Astrocyte (in vitro differentiated cells and primary cell): ENCODE results near the gene FAM76B. TPM values are rescaled to one million over a fixed set of nuclear protein-coding genes. Genes with fewer than 3 reads are reported as not detected.

Experiments used
- DNase-seq: peaks from one replicate; pipeline ENCODE4 v3.0.0-alpha.2; 2010; ENCODE audit warnings: low read depth
- FAIRE-seq: peaks from 2 replicates; lab custom pipeline; 2011; peaks lifted over from hg19 to GRCh38; lab: Jason Lieb, UNC
- H2AFZ ChIP-seq: 2 replicates; pipeline ENCODE4 v1.6.0; 2012; ENCODE audit warnings: low read depth, low read length, inconsistent platforms
- H3K27ac ChIP-seq: 2 replicates; pipeline ENCODE4 v1.5.1; 2011; ENCODE audit warnings: low read depth, low read length, inconsistent platforms
- H3K27me3 ChIP-seq: 2 replicates; pipeline ENCODE4 v1.6.0; 2011; ENCODE audit warnings: low read length, inconsistent platforms; ENCODE audit not compliant: insufficient read depth
- H3K36me3 ChIP-seq: 2 replicates; pipeline ENCODE4 v1.5.1; 2011; ENCODE audit warnings: low read length, inconsistent platforms; ENCODE audit not compliant: insufficient read depth
- H3K4me1 ChIP-seq: 2 replicates; pipeline ENCODE4 v1.5.1; 2011; ENCODE audit warnings: low read length, inconsistent platforms; ENCODE audit not compliant: insufficient read depth
- H3K4me2 ChIP-seq: 2 replicates; pipeline ENCODE4 v1.6.0; 2012; ENCODE audit warnings: low read length, inconsistent platforms
- H3K4me3 ChIP-seq: 2 replicates; pipeline ENCODE4 v1.5.1; 2011; ENCODE audit warnings: low read depth, mild to moderate bottlenecking, low read length, inconsistent platforms; ENCODE audit not compliant: insufficient read depth
- H3K79me2 ChIP-seq: 2 replicates; pipeline ENCODE4 v1.6.0; 2012; ENCODE audit warnings: mild to moderate bottlenecking, low read length, inconsistent platforms; ENCODE audit not compliant: insufficient read depth
- H3K9ac ChIP-seq: 2 replicates; pipeline ENCODE4 v1.6.0; 2012; ENCODE audit warnings: mild to moderate bottlenecking, low read length, inconsistent platforms
- H3K9me3 ChIP-seq: 2 replicates; pipeline ENCODE4 v1.5.1; 2012; ENCODE audit warnings: low read depth, mild to moderate bottlenecking, low read length, inconsistent platforms; ENCODE audit not compliant: insufficient read depth
- H4K20me1 ChIP-seq: 2 replicates; pipeline ENCODE4 v1.6.0; 2012; ENCODE audit warnings: low read length, inconsistent platforms; ENCODE audit not compliant: insufficient read depth
- H3K27ac Mint-ChIP-seq: one replicate; pipeline ENCODE4 v1.8.0; 2021; ENCODE audit warnings: mild to moderate bottlenecking, mixed read lengths; ENCODE audit not compliant: unreplicated experiment
- H3K27me3 Mint-ChIP-seq: one replicate; pipeline ENCODE4 v1.8.0; 2021; ENCODE audit warnings: low read depth, mixed read lengths; ENCODE audit not compliant: unreplicated experiment
- H3K36me3 Mint-ChIP-seq: one replicate; pipeline ENCODE4 v1.8.0; 2021; ENCODE audit warnings: low read depth, mixed read lengths; ENCODE audit not compliant: unreplicated experiment
- H3K4me1 Mint-ChIP-seq: one replicate; pipeline ENCODE4 v1.8.0; 2021; ENCODE audit warnings: low read depth, mixed read lengths; ENCODE audit not compliant: unreplicated experiment
- H3K4me3 Mint-ChIP-seq: one replicate; pipeline ENCODE4 v1.8.0; 2021; ENCODE audit warnings: mild to moderate bottlenecking, moderate library complexity, mixed read lengths; ENCODE audit not compliant: unreplicated experiment
- H3K9me3 Mint-ChIP-seq: one replicate; pipeline ENCODE4 v1.8.0; 2021; ENCODE audit warnings: mild to moderate bottlenecking, mixed read lengths; ENCODE audit not compliant: unreplicated experiment
- EZH2 ChIP-seq: IDR thresholded peaks from 2 replicates; pipeline ENCODE4 v1.6.1; 2012; ENCODE audit warnings: mild to moderate bottlenecking, low read length, inconsistent platforms; ENCODE audit not compliant: insufficient read depth
- total RNA-seq: library from RNA; stranded (reverse); gene quantifications from 2 replicates; pipeline ENCODE4 v1.2.1, GENCODE V29; 2021
- TF ChIP-seq, protein P1 (sequence below): IDR thresholded peaks from 2 replicates; pipeline ENCODE4 v1.5.1; 2011; ENCODE audit warnings: low read depth, mild to moderate bottlenecking, inconsistent platforms, low read length, moderate library complexity; ENCODE audit not compliant: insufficient read depth

FAM76B gene
- total RNA-seq, 1 donor from 2014 or later: 19.7 TPM

DNA sequence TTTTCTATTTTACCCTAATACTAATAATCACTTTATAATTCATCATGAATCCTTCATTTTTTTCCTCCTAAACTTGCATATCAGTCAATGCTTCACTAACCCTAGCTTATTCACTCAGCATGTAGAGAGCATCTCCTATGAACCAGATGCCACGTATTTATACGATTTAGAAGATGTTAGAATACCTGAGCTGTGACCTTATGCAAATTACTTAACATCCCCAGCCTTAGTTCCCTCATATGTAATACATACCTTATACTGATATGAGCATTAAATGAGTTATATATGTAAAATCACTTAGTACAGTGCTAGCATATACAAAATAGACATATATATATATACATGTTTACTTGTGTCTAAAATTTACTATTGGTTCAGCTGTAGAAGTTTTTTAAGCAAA, 9.0 kb downstream of the FAM76B start:
- Histone ChIP-seq H3K9ac (no peak overlapping the region), H3K4me2 (no peak overlapping the region), H4K20me1 (peaks cover 5% of the 10 kb centered on the region), H3K4me3 (no peak overlapping the region), H3K36me3 (peaks cover 31% of the 10 kb centered on the region), H3K27me3 (no peaks in the 10 kb centered on the region), H3K4me1 (no peaks in the 10 kb centered on the region), H3K27ac (no peak overlapping the region), H3K9me3 (no peaks in the 10 kb centered on the region), H2AFZ (no peak overlapping the region), H3K79me2 (peaks cover 13% of the 10 kb centered on the region)
- H3K27me3 Mint-ChIP-seq: no peaks in the 10 kb centered on the region
- no peak for TF ChIP-seq EZH2
- TF ChIP-seq, protein P1, sequence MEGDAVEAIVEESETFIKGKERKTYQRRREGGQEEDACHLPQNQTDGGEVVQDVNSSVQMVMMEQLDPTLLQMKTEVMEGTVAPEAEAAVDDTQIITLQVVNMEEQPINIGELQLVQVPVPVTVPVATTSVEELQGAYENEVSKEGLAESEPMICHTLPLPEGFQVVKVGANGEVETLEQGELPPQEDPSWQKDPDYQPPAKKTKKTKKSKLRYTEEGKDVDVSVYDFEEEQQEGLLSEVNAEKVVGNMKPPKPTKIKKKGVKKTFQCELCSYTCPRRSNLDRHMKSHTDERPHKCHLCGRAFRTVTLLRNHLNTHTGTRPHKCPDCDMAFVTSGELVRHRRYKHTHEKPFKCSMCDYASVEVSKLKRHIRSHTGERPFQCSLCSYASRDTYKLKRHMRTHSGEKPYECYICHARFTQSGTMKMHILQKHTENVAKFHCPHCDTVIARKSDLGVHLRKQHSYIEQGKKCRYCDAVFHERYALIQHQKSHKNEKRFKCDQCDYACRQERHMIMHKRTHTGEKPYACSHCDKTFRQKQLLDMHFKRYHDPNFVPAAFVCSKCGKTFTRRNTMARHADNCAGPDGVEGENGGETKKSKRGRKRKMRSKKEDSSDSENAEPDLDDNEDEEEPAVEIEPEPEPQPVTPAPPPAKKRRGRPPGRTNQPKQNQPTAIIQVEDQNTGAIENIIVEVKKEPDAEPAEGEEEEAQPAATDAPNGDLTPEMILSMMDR: no peak
- no peak overlapping the region for H3K27ac Mint-ChIP-seq
- no peaks in the 10 kb centered on the region for H3K36me3 Mint-ChIP-seq
- H3K4me1 Mint-ChIP-seq: no peaks in the 10 kb centered on the region
- FAIRE-seq (no peak), DNase-seq (no peak)
- H3K4me3 Mint-ChIP-seq: no peak overlapping the region
- no peaks in the 10 kb centered on the region for H3K9me3 Mint-ChIP-seq

DNA sequence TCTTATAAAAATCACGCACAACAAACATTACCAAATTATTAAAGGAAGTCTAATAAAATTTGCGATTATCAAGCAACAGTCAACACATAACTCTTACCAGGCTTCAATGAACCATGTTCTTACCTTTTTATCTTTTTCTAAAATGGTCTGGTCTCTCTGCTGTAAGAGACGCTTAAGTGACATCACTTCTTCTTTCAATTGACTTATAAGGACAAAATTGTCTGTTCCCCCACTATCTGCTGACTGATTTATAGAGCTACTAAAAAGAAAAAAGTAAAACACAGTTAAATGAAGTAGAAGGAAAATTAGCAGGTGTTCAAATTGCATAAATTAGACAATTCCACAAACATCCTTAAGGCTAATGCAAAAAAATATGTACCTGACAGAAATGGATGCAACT, 10.9 kb downstream of the FAM76B start:
- Histone ChIP-seq H3K9ac (no peak overlapping the region), H3K79me2 (peaks cover 6% of the 10 kb centered on the region), H3K4me1 (no peaks in the 10 kb centered on the region), H3K9me3 (no peaks in the 10 kb centered on the region), H3K36me3 (peaks cover 40% of the 10 kb centered on the region), H3K27me3 (no peaks in the 10 kb centered on the region), H3K4me2 (no peak overlapping the region), H3K27ac (no peak overlapping the region), H4K20me1 (peaks cover 1% of the 10 kb centered on the region), H3K4me3 (no peak overlapping the region), H2AFZ (no peak overlapping the region)
- TF ChIP-seq EZH2: no peak
- TF ChIP-seq, protein P1: no peak
- Mint-ChIP-seq H3K27me3 (no peaks in the 10 kb centered on the region), H3K36me3 (peaks cover 3% of the 10 kb centered on the region), H3K4me3 (no peak overlapping the region), H3K4me1 (no peaks in the 10 kb centered on the region), H3K9me3 (no peaks in the 10 kb centered on the region), H3K27ac (no peak overlapping the region)
- no peak for DNase-seq
- FAIRE-seq: no peak

DNA sequence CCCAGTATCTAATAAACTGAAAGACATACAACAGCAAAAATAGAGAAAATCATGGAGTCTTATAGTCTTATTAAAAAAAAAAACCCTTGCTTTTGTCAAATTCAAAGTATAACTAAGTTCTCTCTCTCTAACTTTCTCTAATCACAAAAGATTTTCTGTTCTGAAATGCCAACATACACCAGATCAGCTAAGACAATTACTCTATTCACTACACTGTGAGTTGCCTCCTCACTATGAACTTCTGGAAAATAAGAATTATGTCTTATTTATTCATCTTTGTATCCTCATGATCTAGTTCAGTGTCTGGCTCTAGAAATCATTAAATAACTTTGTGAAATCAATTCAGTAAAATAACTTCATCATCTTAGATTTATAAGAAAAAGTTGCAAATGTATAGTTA, 12.7 kb downstream of the FAM76B start:
- Histone ChIP-seq H3K27me3 (no peaks in the 10 kb centered on the region), H3K79me2 (peaks cover under 1% of the 10 kb centered on the region), H4K20me1 (no peaks in the 10 kb centered on the region), H3K9me3 (no peaks in the 10 kb centered on the region), H3K4me1 (no peaks in the 10 kb centered on the region), H3K4me3 (no peak overlapping the region), H3K4me2 (no peak overlapping the region), H3K9ac (no peak overlapping the region), H3K27ac (no peak overlapping the region), H2AFZ (no peak overlapping the region), H3K36me3 (peaks cover 37% of the 10 kb centered on the region)
- no peak overlapping the region for H3K4me3 Mint-ChIP-seq
- DNase-seq (no peak), FAIRE-seq (no peak)
- H3K9me3 Mint-ChIP-seq: no peaks in the 10 kb centered on the region
- H3K4me1 Mint-ChIP-seq: no peaks in the 10 kb centered on the region
- no peak overlapping the region for H3K27ac Mint-ChIP-seq
- no peaks in the 10 kb centered on the region for H3K27me3 Mint-ChIP-seq
- TF ChIP-seq, protein P1: no peak
- TF ChIP-seq EZH2: no peak
- peaks cover 3% of the 10 kb centered on the region for H3K36me3 Mint-ChIP-seq
